Measurements from ENCODE around the gene MINDY2. TPM values are rescaled to one million over a fixed set of nuclear protein-coding genes. Genes with fewer than 3 reads are reported as not detected.

The MINDY2 gene
- total RNA-seq, 1 experiment from 2014 or later, result 4.7 TPM

GRCh38 chr15:58761010-58761388 lies 10.1 kb upstream of the MINDY2 start:
- Histone ChIP-seq H3K4me3 (ENCODE audit: low read length) (no peak overlapping the region), H3K4me1 (ENCODE audit: insufficient read depth, low read length) (no peaks in the 10 kb centered on the region), H3K9me3 (ENCODE audit: low read length) (no peaks in the 10 kb centered on the region), H3K27ac (ENCODE audit: low read length) (no peak overlapping the region), H3K9me2 (replicated peaks; ENCODE audit: low read length) (no peaks in the 10 kb centered on the region), H3K79me2 (ENCODE audit: low read length) (no peaks in the 10 kb centered on the region), H3F3A (ENCODE audit: low read length, unreplicated experiment) (no peaks in the 10 kb centered on the region), H3K36me3 (ENCODE audit: low read depth, low read length) (no peaks in the 10 kb centered on the region), H3K4me2 (ENCODE audit: low read length) (no peak overlapping the region), H4K20me1 (ENCODE audit: low read length) (no peaks in the 10 kb centered on the region), H2AFZ (ENCODE audit: low read length) (no peak overlapping the region), H3K27me3 (ENCODE audit: low read length) (no peaks in the 10 kb centered on the region), H3K9ac (ENCODE audit: low read length) (no peak overlapping the region)
- DNase-seq (no peak), ATAC-seq (no peak)
- BruUV-seq (replicated peaks), result no TSS peak
- TF ChIP-seq EZH2 (IDR thresholded peaks at IDR 0.05; ENCODE audit: low read length, unreplicated experiment) (no peak), EZH2phosphoT487 (IDR thresholded peaks at IDR 0.05; ENCODE audit: borderline replicate concordance, low read length) (no peak), CTCF (conservative IDR thresholded peaks at IDR 0.05; ENCODE audit: low read depth, low read length) (no peak)
- intact Hi-C loops (cut with micrococcal nuclease), result no loop called here
- ChIA-PET CTCF (interaction anchor here (0.7 kb wide), 1 partner anchor 297 kb away, joined by 3 read pairs; no protein-coding TSS in a partner anchor), POLR2A (ENCODE audit: unreplicated experiment) (no interaction called here)

GRCh38 chr15:58762285-58762684 lies 8.8 kb upstream of the MINDY2 start:
- no peak for TF ChIP-seq EZH2phosphoT487 (IDR thresholded peaks at IDR 0.05; ENCODE audit: borderline replicate concordance, low read length)
- no peak for TF ChIP-seq CTCF (conservative IDR thresholded peaks at IDR 0.05; ENCODE audit: low read depth, low read length)
- Histone ChIP-seq H3K27ac (ENCODE audit: low read length) (no peak overlapping the region), H2AFZ (ENCODE audit: low read length) (no peak overlapping the region), H3K36me3 (ENCODE audit: low read depth, low read length) (no peaks in the 10 kb centered on the region), H3K4me3 (ENCODE audit: low read length) (no peak overlapping the region), H3K79me2 (ENCODE audit: low read length) (no peaks in the 10 kb centered on the region), H3K9me3 (ENCODE audit: low read length) (no peaks in the 10 kb centered on the region), H3F3A (ENCODE audit: low read length, unreplicated experiment) (no peaks in the 10 kb centered on the region), H3K27me3 (ENCODE audit: low read length) (no peaks in the 10 kb centered on the region), H3K4me2 (ENCODE audit: low read length) (no peak overlapping the region), H4K20me1 (ENCODE audit: low read length) (no peaks in the 10 kb centered on the region), H3K9me2 (replicated peaks; ENCODE audit: low read length) (no peaks in the 10 kb centered on the region), H3K9ac (ENCODE audit: low read length) (no peak overlapping the region), H3K4me1 (ENCODE audit: insufficient read depth, low read length) (no peaks in the 10 kb centered on the region)
- BruUV-seq (replicated peaks), result no TSS peak
- intact Hi-C loops (cut with micrococcal nuclease), result no loop called here
- CTCF ChIA-PET, result no interaction called here
- ATAC-seq (no peak), DNase-seq (no peak)
- POLR2A ChIA-PET (ENCODE audit: unreplicated experiment), result no interaction called here

GRCh38 chr15:58762731-58763130 lies 8.4 kb upstream of the MINDY2 start:
- Histone ChIP-seq H3K9ac (ENCODE audit: low read length) (no peak overlapping the region), H3K36me3 (ENCODE audit: low read depth, low read length) (no peaks in the 10 kb centered on the region), H2AFZ (ENCODE audit: low read length) (no peak overlapping the region), H3K27me3 (ENCODE audit: low read length) (no peaks in the 10 kb centered on the region), H3F3A (ENCODE audit: low read length, unreplicated experiment) (no peaks in the 10 kb centered on the region), H3K4me3 (ENCODE audit: low read length) (no peak overlapping the region), H3K4me2 (ENCODE audit: low read length) (no peak overlapping the region), H4K20me1 (ENCODE audit: low read length) (no peaks in the 10 kb centered on the region), H3K4me1 (ENCODE audit: insufficient read depth, low read length) (no peaks in the 10 kb centered on the region), H3K79me2 (ENCODE audit: low read length) (no peaks in the 10 kb centered on the region), H3K9me3 (ENCODE audit: low read length) (no peaks in the 10 kb centered on the region), H3K27ac (ENCODE audit: low read length) (no peak overlapping the region), H3K9me2 (replicated peaks; ENCODE audit: low read length) (no peaks in the 10 kb centered on the region)
- CTCF ChIA-PET, result no interaction called here
- no TSS peak for BruUV-seq (replicated peaks)
- intact Hi-C loops (cut with micrococcal nuclease), result no loop called here
- POLR2A ChIA-PET (ENCODE audit: unreplicated experiment), result no interaction called here
- TF ChIP-seq EZH2 (IDR thresholded peaks at IDR 0.05; ENCODE audit: low read length, unreplicated experiment) (no peak), CTCF (conservative IDR thresholded peaks at IDR 0.05; ENCODE audit: low read depth, low read length) (no peak), EZH2phosphoT487 (IDR thresholded peaks at IDR 0.05; ENCODE audit: borderline replicate concordance, low read length) (no peak)
- ATAC-seq (no peak), DNase-seq (no peak)
